Fibroblast of lung (primary cell): ENCODE measurements around the gene ITIH4.

Source experiments
- CTCF ChIP-seq, 2 donors: IDR thresholded peaks in 1 of 2; conservative IDR thresholded peaks in 1 of 2; 1 replicate in 1 of 2; 2 replicates in 1 of 2; pipeline ENCODE4 v1.5.1; 2011 to 2012; ENCODE audit warnings: low read length in 2 of 2, control low read depth in 1 of 2, inconsistent platforms in 1 of 2, low read depth in 1 of 2, mild to moderate bottlenecking in 1 of 2
- EZH2 ChIP-seq: IDR thresholded peaks from 2 replicates; pipeline ENCODE4 v1.5.1; 2012; ENCODE audit warnings: low read length, control low read depth, mild to moderate bottlenecking; ENCODE audit errors: missing control alignments

GRCh38 chr3:52769786-52770455 lies 60.6 kb downstream of the ITIH4 start:
- no peak for TF ChIP-seq CTCF (conservative IDR thresholded peaks at IDR 0.05 in 1 of 2, IDR thresholded peaks at IDR 0.05 in 1 of 2; ENCODE audit: low read depth in 1 of 2, low read length in 2 of 2)
- no peak for TF ChIP-seq EZH2
